Activated CD8-positive, alpha-beta memory T cell treated with anti-CD3 and anti-CD28 coated beads, Interleukin-2, amount 50 U/mL, for 1 hour (primary cell): ENCODE results near the gene TTC12.

Experiments used
- DNase-seq: peaks from one replicate; pipeline ENCODE4 v3.0.0-alpha.2; 2020; ENCODE audit errors: extremely low read depth

TTC12 gene

GRCh38 chr11:113404859-113405430 lies 90.6 kb downstream of the TTC12 start:
- DNase-seq, result no peak

- DNase-seq, result no peak
Observed at GRCh38 chr11:113405724-113406478, 91.5 kb downstream of the TTC12 start.

DNA sequence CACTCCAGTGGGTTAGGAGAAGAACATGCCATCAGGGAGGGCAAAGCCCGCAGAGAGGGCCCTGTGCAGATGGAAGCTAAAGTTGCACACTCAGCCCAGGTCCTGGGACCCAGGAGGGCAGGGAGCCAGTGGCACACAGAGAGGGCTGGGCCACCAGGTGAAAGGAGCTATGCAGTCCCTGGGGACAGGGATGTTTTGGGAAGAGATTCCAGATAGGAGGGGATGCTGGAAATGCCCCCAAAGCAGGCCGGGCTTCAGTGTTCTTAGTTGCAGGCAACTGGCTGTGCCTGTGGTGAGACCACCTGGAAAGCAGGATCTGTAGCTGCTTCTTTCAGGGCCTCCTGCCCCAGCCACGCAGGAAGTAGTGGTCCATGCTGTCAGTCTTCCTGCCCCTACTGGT lies 92.8 kb downstream of the TTC12 start:
- DNase-seq, result no peak

GRCh38 chr11:113408206-113408605 lies 93.8 kb downstream of the TTC12 start:
- DNase-seq, result no peak

GRCh38 chr11:113408887-113409286 lies 94.5 kb downstream of the TTC12 start:
- DNase-seq, result no peak

GRCh38 chr11:113409526-113409925 lies 95.1 kb downstream of the TTC12 start:
- no peak for DNase-seq

DNA sequence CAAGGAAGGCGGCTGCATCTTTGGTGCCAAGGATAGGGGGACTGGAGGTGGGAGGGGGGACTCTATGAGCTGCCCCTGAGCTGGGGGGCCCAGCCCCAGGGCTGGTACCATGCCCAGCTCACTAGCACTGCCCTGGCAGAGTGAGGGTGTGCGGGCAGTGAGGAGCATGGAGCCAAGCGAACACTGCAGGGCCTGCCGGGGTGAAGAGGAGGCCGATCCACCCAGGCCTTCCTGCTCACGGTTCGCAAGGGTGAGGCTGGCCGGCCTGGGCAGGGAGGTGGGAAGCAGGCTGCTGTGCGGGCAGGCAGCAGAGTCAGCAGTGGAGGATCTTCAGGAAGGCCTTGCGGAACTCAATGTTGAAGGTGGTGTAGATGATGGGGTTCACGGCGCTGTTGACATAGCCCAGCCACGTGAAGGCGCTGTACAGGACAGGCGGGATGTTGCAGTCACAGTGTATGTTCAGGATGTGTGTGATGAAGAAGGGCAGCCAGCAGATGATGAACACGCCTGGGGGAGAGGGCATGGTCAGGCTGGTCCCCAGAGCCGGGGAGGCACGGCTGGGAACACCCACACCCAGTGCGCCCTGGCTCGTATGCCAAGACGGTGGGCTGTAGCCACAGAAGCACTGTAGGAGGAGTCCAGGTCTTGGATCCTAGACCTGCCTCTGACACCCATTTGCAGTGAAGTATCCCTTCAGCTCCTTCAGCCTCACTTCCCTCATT lies 96.2 kb downstream of the TTC12 start:
- no peak for DNase-seq

GRCh38 chr11:113411536-113411935 lies 97.2 kb downstream of the TTC12 start:
- DNase-seq, result no peak

DNA sequence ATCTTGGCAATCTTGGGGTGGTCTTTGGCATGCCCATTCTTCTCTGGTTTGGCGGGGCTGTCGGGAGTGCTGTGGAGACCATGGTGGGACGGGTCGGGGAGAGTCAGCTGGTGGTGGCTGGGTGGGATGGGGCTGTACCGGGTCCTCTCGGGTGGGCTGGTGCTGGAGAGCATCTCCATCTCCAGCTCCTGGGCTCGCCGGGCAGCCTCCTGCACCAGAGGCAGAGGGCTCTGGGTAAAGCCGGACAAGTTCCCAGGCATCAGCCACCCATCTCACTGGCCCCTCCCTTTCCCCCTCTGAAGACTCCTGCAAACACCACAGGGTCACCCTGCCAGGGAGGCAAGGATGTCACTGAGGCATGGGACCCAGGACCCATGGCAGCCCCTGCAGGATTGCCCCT lies 98.3 kb downstream of the TTC12 start:
- DNase-seq, result no peak

- DNase-seq, result no peak
Observed at GRCh38 chr11:113415343-113415742, 101.0 kb downstream of the TTC12 start.
